Ovary (tissue), 3 donors: ENCODE data around the gene SPA17.

Source experiments
- CTCF ChIP-seq, 3 donors: fragments of 450-650 bp in 2 of 3; fragments of 200-600 bp in 1 of 3; IDR thresholded peaks; one replicate each; pipeline versions ENCODE4 v1.5.1 to v1.8.0; 2016 to 2022; ENCODE audit warnings: antibody characterized with exemption in 3 of 3, mild to moderate bottlenecking in 1 of 3
- POLR2A ChIP-seq: fragments of 450-650 bp; IDR thresholded peaks from one replicate; pipeline ENCODE4 v1.6.1; 2017; ENCODE audit warnings: antibody characterized with exemption, mild to moderate bottlenecking, moderate library complexity
- donor health status: DM: no; HTN: no; CAD: no.

DNA sequence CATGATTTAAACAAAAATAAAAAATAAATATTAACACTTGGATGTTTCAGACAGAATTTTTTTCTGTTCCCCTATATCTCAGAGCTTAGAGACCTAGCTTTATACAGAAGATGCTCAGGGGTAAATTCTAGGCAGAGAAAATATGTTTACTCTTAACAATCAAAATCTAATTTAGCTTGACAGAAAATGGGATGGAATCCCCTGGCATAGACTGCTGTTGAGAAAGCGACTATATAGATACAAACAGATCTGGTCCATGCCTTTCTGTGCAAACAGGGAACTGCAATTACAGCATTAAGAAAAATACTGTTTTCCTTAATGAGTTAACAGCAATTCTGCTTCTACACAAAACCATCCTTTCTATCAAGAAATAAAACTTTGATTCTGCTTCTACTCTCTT is 14.7 kb upstream of the SPA17 start:
- no peak for TF ChIP-seq CTCF (IDR thresholded peaks at IDR 0.05)
- TF ChIP-seq POLR2A: no peak
